ENCODE measurements around the gene SLC10A6. TPM values are rescaled to one million over a fixed set of nuclear protein-coding genes. Genes with fewer than 3 reads are reported as not detected.

Gene SLC10A6
- total and polyA plus RNA-seq, 4 donors: 0.05 to 0.25 TPM; not detected in 2

DNA sequence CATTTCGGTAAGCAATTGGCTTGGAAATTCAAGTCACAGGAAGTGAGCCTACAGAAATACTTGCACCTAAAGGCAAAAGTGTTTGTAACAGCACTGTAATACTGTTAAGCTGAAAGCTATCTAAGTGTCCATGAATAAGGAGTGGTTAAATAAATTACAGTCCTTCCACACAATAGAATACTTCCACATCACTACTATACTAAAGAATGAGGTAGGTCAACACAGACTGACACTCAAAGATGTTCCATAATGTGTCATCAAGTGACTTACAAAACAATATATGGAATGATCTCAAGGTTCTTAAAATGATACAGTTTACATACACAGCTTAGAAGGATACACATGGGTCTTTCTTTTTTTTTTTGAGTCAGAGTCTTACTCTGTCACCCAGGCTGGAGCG is 27.0 kb downstream of the SLC10A6 start:
- WGBS: 95% methylated on average over 2 of the region's 2 CpGs
- DNase-seq (ENCODE audit: low spot score): no peak
- H3K9ac ChIP-seq (ENCODE audit: low read depth in 1 of 2, low read length in 2 of 2): no peak overlapping the region
- H3K9me3 ChIP-seq (ENCODE audit: control insufficient read depth in 4 of 4, low read length in 3 of 4): no peaks in the 10 kb centered on the region
- TF ChIP-seq NR2F2 (IDR thresholded peaks at IDR 0.05) (no peak), RAD21 (IDR thresholded peaks at IDR 0.05) (no peak), YY1 (IDR thresholded peaks at IDR 0.05) (no peak)
- TF ChIP-seq, protein P1, sequence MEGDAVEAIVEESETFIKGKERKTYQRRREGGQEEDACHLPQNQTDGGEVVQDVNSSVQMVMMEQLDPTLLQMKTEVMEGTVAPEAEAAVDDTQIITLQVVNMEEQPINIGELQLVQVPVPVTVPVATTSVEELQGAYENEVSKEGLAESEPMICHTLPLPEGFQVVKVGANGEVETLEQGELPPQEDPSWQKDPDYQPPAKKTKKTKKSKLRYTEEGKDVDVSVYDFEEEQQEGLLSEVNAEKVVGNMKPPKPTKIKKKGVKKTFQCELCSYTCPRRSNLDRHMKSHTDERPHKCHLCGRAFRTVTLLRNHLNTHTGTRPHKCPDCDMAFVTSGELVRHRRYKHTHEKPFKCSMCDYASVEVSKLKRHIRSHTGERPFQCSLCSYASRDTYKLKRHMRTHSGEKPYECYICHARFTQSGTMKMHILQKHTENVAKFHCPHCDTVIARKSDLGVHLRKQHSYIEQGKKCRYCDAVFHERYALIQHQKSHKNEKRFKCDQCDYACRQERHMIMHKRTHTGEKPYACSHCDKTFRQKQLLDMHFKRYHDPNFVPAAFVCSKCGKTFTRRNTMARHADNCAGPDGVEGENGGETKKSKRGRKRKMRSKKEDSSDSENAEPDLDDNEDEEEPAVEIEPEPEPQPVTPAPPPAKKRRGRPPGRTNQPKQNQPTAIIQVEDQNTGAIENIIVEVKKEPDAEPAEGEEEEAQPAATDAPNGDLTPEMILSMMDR (IDR thresholded peaks at IDR 0.05; ENCODE audit: low read depth, low read length, missing input control): no peak
- TF ChIP-seq, protein P2, sequence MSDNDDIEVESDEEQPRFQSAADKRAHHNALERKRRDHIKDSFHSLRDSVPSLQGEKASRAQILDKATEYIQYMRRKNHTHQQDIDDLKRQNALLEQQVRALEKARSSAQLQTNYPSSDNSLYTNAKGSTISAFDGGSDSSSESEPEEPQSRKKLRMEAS (IDR thresholded peaks at IDR 0.05): no peak
- H3K27me3 ChIP-seq (ENCODE audit: control insufficient read depth in 4 of 4, insufficient read depth in 4 of 4, low read length in 3 of 4): no peaks in the 10 kb centered on the region
- no peaks in the 10 kb centered on the region for H3K36me3 ChIP-seq (ENCODE audit: control insufficient read depth in 4 of 4, insufficient read depth in 3 of 4, low read depth in 1 of 4, low read length in 3 of 4)
- H3K4me1 ChIP-seq (ENCODE audit: control insufficient read depth in 4 of 4, insufficient read depth in 4 of 4, low read length in 3 of 4): no peaks in the 10 kb centered on the region
- no peak overlapping the region for H3K27ac ChIP-seq (ENCODE audit: low read depth in 1 of 2, low read length in 2 of 2)
- H3K4me3 ChIP-seq (ENCODE audit: low read depth in 1 of 3, low read length in 3 of 3): no peak overlapping the region

DNA sequence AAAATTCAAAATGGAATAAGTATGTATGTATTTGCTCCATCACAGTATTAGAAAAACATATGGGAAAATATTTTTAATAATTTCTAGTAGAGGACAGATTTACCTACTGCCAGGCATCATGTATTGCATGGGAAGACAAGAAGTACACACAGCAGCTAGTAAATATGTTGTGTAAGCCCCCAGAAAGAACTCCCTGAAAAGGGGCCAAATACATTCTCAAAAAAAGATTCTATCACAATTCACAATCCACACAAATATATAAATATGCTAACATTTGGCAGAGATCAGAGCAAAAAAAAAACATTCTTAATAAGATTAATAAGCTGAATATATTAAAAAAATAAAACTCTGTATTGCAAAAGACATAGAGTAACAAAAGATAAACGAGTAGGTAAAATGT is 28.0 kb downstream of the SLC10A6 start:
- Histone ChIP-seq H3K4me1 (ENCODE audit: control insufficient read depth in 4 of 4, insufficient read depth in 4 of 4, low read length in 3 of 4) (no peaks in the 10 kb centered on the region), H3K9ac (ENCODE audit: low read depth in 1 of 2, low read length in 2 of 2) (no peak overlapping the region), H3K27ac (ENCODE audit: low read depth in 1 of 2, low read length in 2 of 2) (no peak overlapping the region), H3K9me3 (ENCODE audit: control insufficient read depth in 4 of 4, low read length in 3 of 4) (peaks cover 0 to 1% (median 0%) of the 10 kb centered on the region in 4 donors), H3K36me3 (ENCODE audit: control insufficient read depth in 4 of 4, insufficient read depth in 3 of 4, low read depth in 1 of 4, low read length in 3 of 4) (no peaks in the 10 kb centered on the region), H3K4me3 (ENCODE audit: low read depth in 1 of 3, low read length in 3 of 3) (no peak overlapping the region), H3K27me3 (ENCODE audit: control insufficient read depth in 4 of 4, insufficient read depth in 4 of 4, low read length in 3 of 4) (no peaks in the 10 kb centered on the region)
- no peak for TF ChIP-seq NR2F2 (IDR thresholded peaks at IDR 0.05)
- no peak for TF ChIP-seq YY1 (IDR thresholded peaks at IDR 0.05)
- TF ChIP-seq RXRA (IDR thresholded peaks at IDR 0.05): no peak
- no peak for TF ChIP-seq FOXA2 (IDR thresholded peaks at IDR 0.05)
- DNase-seq (ENCODE audit: low spot score): no peak
- 73% methylated on average over 1 of the region's 1 CpG for WGBS

DNA sequence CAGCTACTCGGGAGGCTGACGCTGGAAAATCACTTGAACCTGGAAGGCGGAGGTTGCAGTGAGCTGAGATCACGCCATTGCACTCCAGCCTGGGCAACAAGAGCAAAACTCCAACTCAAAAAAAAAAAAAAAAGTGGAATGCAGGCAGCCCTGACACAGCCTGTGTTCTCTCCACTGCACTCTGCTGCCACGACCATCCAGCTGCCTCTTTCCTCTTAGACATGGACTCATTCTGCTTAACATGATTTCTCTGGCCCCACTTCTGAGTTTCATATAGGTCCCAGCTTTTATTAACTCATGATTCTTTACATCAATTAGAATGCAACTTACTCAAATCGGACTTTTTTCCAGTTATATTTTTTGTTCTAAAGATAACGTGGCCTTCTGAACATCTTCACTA is 29.6 kb downstream of the SLC10A6 start:
- H3K9ac ChIP-seq (ENCODE audit: low read depth in 1 of 2, low read length in 2 of 2): no peak overlapping the region
- H3K27me3 ChIP-seq (ENCODE audit: control insufficient read depth in 4 of 4, insufficient read depth in 4 of 4, low read length in 3 of 4): no peaks in the 10 kb centered on the region
- H3K4me3 ChIP-seq (ENCODE audit: low read depth in 1 of 3, low read length in 3 of 3): no peak overlapping the region
- H3K36me3 ChIP-seq (ENCODE audit: control insufficient read depth in 4 of 4, insufficient read depth in 3 of 4, low read depth in 1 of 4, low read length in 3 of 4): no peaks in the 10 kb centered on the region
- H3K27ac ChIP-seq (ENCODE audit: low read depth in 1 of 2, low read length in 2 of 2): no peak overlapping the region
- TF ChIP-seq TAF1 (conservative IDR thresholded peaks at IDR 0.05) (no peak), FOXA1 (IDR thresholded peaks at IDR 0.05) (no peak), HNF4G (IDR thresholded peaks at IDR 0.05) (no peak), FOXA2 (IDR thresholded peaks at IDR 0.05) (no peak), RXRA (IDR thresholded peaks at IDR 0.05) (no peak), EGR1 (IDR thresholded peaks at IDR 0.05; ENCODE audit: low read depth in 2 of 2) (no peak), RAD21 (IDR thresholded peaks at IDR 0.05) (no peak), HNF4A (conservative IDR thresholded peaks at IDR 0.05) (no peak), GABPA (IDR thresholded peaks at IDR 0.05 in 1 of 2, conservative IDR thresholded peaks at IDR 0.05 in 1 of 2) (no peak)
- TF ChIP-seq, protein P1 (IDR thresholded peaks at IDR 0.05; ENCODE audit: low read depth, low read length, missing input control): no peak
- TF ChIP-seq, protein P3, sequence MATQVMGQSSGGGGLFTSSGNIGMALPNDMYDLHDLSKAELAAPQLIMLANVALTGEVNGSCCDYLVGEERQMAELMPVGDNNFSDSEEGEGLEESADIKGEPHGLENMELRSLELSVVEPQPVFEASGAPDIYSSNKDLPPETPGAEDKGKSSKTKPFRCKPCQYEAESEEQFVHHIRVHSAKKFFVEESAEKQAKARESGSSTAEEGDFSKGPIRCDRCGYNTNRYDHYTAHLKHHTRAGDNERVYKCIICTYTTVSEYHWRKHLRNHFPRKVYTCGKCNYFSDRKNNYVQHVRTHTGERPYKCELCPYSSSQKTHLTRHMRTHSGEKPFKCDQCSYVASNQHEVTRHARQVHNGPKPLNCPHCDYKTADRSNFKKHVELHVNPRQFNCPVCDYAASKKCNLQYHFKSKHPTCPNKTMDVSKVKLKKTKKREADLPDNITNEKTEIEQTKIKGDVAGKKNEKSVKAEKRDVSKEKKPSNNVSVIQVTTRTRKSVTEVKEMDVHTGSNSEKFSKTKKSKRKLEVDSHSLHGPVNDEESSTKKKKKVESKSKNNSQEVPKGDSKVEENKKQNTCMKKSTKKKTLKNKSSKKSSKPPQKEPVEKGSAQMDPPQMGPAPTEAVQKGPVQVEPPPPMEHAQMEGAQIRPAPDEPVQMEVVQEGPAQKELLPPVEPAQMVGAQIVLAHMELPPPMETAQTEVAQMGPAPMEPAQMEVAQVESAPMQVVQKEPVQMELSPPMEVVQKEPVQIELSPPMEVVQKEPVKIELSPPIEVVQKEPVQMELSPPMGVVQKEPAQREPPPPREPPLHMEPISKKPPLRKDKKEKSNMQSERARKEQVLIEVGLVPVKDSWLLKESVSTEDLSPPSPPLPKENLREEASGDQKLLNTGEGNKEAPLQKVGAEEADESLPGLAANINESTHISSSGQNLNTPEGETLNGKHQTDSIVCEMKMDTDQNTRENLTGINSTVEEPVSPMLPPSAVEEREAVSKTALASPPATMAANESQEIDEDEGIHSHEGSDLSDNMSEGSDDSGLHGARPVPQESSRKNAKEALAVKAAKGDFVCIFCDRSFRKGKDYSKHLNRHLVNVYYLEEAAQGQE (IDR thresholded peaks at IDR 0.05): no peak
- TF ChIP-seq, protein P4, sequence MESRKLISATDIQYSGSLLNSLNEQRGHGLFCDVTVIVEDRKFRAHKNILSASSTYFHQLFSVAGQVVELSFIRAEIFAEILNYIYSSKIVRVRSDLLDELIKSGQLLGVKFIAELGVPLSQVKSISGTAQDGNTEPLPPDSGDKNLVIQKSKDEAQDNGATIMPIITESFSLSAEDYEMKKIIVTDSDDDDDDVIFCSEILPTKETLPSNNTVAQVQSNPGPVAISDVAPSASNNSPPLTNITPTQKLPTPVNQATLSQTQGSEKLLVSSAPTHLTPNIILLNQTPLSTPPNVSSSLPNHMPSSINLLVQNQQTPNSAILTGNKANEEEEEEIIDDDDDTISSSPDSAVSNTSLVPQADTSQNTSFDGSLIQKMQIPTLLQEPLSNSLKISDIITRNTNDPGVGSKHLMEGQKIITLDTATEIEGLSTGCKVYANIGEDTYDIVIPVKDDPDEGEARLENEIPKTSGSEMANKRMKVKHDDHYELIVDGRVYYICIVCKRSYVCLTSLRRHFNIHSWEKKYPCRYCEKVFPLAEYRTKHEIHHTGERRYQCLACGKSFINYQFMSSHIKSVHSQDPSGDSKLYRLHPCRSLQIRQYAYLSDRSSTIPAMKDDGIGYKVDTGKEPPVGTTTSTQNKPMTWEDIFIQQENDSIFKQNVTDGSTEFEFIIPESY (IDR thresholded peaks at IDR 0.05): no peak
- no peaks in the 10 kb centered on the region for H3K4me1 ChIP-seq (ENCODE audit: control insufficient read depth in 4 of 4, insufficient read depth in 4 of 4, low read length in 3 of 4)
- DNase-seq (ENCODE audit: low spot score): no peak
- 91% methylated on average over 7 of the region's 7 CpGs for WGBS
- peaks cover 0 to 12% (median 4%) of the 10 kb centered on the region in 4 donors for H3K9me3 ChIP-seq (ENCODE audit: control insufficient read depth in 4 of 4, low read length in 3 of 4)
